ENCODE data around the gene SEC61A1. TPM values are rescaled to one million over a fixed set of nuclear protein-coding genes. Genes with fewer than 3 reads are reported as not detected.

Gene SEC61A1
- polyA plus RNA-seq, 3 donors: 62.8 to 136 (median 114) TPM

DNA sequence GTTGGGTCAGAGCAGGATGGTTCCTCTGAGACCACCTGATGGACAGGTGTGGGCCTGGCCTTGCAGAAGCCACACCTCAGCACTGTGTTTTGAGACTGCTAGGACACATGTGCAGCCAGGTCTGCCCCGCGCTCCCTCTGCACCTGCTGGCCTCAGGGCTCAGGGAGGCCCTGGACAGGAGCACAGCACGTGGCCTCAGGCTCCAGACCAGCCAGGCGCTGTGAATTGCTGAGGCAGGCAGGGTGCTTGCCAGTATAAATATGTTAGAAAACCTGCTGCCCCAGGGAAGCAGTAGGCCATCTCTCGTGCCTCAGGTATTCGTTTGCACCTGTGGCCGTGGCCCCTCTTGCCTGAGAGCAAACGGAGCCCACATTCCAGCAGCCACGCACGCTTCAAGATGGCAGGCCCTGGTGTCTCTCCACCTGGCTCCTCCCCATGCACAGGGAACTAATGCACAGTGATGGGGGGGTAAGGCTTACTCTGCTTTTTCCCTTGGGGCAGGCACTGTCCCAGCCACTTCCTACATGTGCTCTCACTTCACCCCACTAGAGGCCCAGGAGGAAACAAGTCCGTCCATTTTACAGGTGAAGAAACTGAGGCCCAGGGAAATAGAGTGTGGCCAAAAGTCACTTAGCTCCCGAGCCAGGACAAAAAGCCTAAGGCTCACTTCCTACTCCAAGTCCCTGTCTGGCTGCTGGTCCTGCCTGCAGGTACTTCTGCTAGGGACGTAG lies 20.4 kb downstream of the SEC61A1 start:
- Histone ChIP-seq H3K36me3 (replicated peaks in 1 of 2; ENCODE audit: control insufficient read depth in 1 of 2, insufficient read depth in 2 of 2, low read length in 2 of 2) (peaks cover 52 to 54% of the 10 kb centered on the region in 2 donors), H3K27me3 (ENCODE audit: control insufficient read depth in 2 of 2, insufficient read depth in 2 of 2, low read length in 2 of 2) (no peaks in the 10 kb centered on the region), H3K9me3 (replicated peaks in 1 of 2; ENCODE audit: control insufficient read depth in 1 of 2, insufficient read depth in 1 of 2, low read length in 2 of 2) (no peaks in the 10 kb centered on the region), H4K20me1 (ENCODE audit: insufficient read depth, low read length) (peaks cover 60% of the 10 kb centered on the region), H3K4me1 (ENCODE audit: control insufficient read depth in 1 of 2, insufficient read depth in 2 of 2, low read length in 2 of 2) (peaks cover 27 to 47% of the 10 kb centered on the region in 2 donors), H3K9ac (ENCODE audit: insufficient read depth, low read length, poor library complexity, severe bottlenecking) (no peak overlapping the region), H3K4me2 (replicated peaks; ENCODE audit: extremely low read depth, low read length, poor library complexity, severe bottlenecking) (no peak overlapping the region), H3K27ac (ENCODE audit: low read depth in 1 of 2, low read length in 2 of 2) (peak overlapping the region in 1 of 2 donors; percentile 43), H3K4me3 (replicated peaks in 1 of 3; ENCODE audit: low read depth in 2 of 3, low read length in 3 of 3) (no peak overlapping the region), H2AFZ (ENCODE audit: insufficient read depth, low read depth, low read length, poor library complexity, severe bottlenecking) (no peak overlapping the region), H3K79me2 (ENCODE audit: insufficient read depth, low read length) (peaks cover 19% of the 10 kb centered on the region)
- intact Hi-C loops (cut with micrococcal nuclease): loop anchor here in 1 of 2 donors (10.0 kb wide), 4 partner anchors 398 to 542 kb away; partner anchors contain the start of gene ABTB1
- Mint-ChIP-seq H3K9me3 (no peaks in the 10 kb centered on the region), H3K4me1 (peaks cover 31% of the 10 kb centered on the region), H3K4me3 (no peak overlapping the region), H3K27me3 (ENCODE audit: low read depth in 3 of 3) (peaks cover 0 to 2% (median 0%) of the 10 kb centered on the region in 3 donors), H3K36me3 (peaks cover 36 to 53% of the 10 kb centered on the region in 2 donors), H3K27ac (peak overlapping the region in 3 of 7 donors; percentile 26 to 61 (median 60))
- TF ChIP-seq, protein P1, sequence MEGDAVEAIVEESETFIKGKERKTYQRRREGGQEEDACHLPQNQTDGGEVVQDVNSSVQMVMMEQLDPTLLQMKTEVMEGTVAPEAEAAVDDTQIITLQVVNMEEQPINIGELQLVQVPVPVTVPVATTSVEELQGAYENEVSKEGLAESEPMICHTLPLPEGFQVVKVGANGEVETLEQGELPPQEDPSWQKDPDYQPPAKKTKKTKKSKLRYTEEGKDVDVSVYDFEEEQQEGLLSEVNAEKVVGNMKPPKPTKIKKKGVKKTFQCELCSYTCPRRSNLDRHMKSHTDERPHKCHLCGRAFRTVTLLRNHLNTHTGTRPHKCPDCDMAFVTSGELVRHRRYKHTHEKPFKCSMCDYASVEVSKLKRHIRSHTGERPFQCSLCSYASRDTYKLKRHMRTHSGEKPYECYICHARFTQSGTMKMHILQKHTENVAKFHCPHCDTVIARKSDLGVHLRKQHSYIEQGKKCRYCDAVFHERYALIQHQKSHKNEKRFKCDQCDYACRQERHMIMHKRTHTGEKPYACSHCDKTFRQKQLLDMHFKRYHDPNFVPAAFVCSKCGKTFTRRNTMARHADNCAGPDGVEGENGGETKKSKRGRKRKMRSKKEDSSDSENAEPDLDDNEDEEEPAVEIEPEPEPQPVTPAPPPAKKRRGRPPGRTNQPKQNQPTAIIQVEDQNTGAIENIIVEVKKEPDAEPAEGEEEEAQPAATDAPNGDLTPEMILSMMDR (IDR thresholded peaks at IDR 0.05): no peak
- 92% methylated on average over 8 of the region's 13 CpGs for WGBS (ENCODE audit: insufficient coverage)
- no peak for DNase-seq

DNA sequence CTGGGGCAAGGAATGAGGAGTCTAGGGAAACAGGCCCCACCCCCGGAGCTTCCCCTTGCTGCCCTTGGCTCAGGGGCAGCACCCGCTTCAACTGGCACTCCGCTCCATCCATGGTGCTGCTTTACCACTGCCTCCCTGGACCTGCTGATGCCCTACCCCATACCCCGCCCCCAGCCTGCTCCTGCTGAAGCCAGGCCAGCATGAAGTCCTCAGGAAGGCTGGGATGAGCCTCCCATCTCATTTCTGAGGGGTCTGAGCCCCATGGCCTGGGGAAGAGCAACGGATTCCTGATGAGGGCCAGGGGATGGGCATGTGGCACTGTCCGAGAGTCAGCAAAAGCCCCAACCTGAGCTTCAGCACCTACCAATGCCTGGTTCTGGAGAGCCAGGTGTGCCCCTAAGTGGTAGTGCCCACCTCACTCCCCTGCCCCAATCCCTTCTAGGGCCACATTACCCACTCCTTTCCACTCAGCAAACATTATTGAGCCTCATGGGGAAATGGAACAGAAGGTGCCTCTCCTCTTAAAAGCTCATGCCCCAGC lies 21.0 kb downstream of the SEC61A1 start:
- no peak for DNase-seq
- peaks cover 33% of the 10 kb centered on the region for H3K4me1 Mint-ChIP-seq
- intact Hi-C loops (cut with micrococcal nuclease): loop anchor here in 1 of 2 donors (10.0 kb wide), 4 partner anchors 398 to 542 kb away; partner anchors contain the start of gene ABTB1
- H3K4me3 Mint-ChIP-seq: no peak overlapping the region
- 98% methylated on average over 6 of the region's 6 CpGs for WGBS (ENCODE audit: insufficient coverage)
- Histone ChIP-seq H3K9ac (ENCODE audit: insufficient read depth, low read length, poor library complexity, severe bottlenecking) (no peak overlapping the region), H3K79me2 (ENCODE audit: insufficient read depth, low read length) (peaks cover 14% of the 10 kb centered on the region), H3K4me2 (replicated peaks; ENCODE audit: extremely low read depth, low read length, poor library complexity, severe bottlenecking) (no peak overlapping the region), H3K27ac (ENCODE audit: low read depth in 1 of 2, low read length in 2 of 2) (peak overlapping the region in 1 of 2 donors; percentile 43), H2AFZ (ENCODE audit: insufficient read depth, low read depth, low read length, poor library complexity, severe bottlenecking) (no peak overlapping the region), H3K27me3 (ENCODE audit: control insufficient read depth in 2 of 2, insufficient read depth in 2 of 2, low read length in 2 of 2) (no peaks in the 10 kb centered on the region), H3K36me3 (replicated peaks in 1 of 2; ENCODE audit: control insufficient read depth in 1 of 2, insufficient read depth in 2 of 2, low read length in 2 of 2) (peaks cover 45 to 48% of the 10 kb centered on the region in 2 donors), H3K4me1 (ENCODE audit: control insufficient read depth in 1 of 2, insufficient read depth in 2 of 2, low read length in 2 of 2) (peaks cover 30 to 51% of the 10 kb centered on the region in 2 donors), H4K20me1 (ENCODE audit: insufficient read depth, low read length) (peaks cover 54% of the 10 kb centered on the region), H3K9me3 (replicated peaks in 1 of 2; ENCODE audit: control insufficient read depth in 1 of 2, insufficient read depth in 1 of 2, low read length in 2 of 2) (no peaks in the 10 kb centered on the region), H3K4me3 (replicated peaks in 1 of 3; ENCODE audit: low read depth in 2 of 3, low read length in 3 of 3) (no peak overlapping the region)
- TF ChIP-seq, protein P1 (IDR thresholded peaks at IDR 0.05): no peak
- H3K27me3 Mint-ChIP-seq (ENCODE audit: low read depth in 3 of 3): peaks cover 0 to 2% (median 0%) of the 10 kb centered on the region in 3 donors
- no peaks in the 10 kb centered on the region for H3K9me3 Mint-ChIP-seq
- peak overlapping the region in 5 of 7 donors; percentile 30 to 83 (median 56) for H3K27ac Mint-ChIP-seq
- peaks cover 30 to 46% of the 10 kb centered on the region in 2 donors for H3K36me3 Mint-ChIP-seq

All from CD14-positive monocyte (primary cell).